GM12892 (cell line): ENCODE results near the gene LRRN3.
A peak's percentile ranks its signal among the peaks of the same experiment; 100 is the strongest.

Source experiments
- DNase-seq: peaks from one replicate; pipeline ENCODE4 v3.0.0; 2011; ENCODE audit not compliant: insufficient read length
- FAIRE-seq: peaks from 2 replicates; lab custom pipeline; 2011; peaks lifted over from hg19 to GRCh38; lab: Jason Lieb, UNC
- POLR2A ChIP-seq: IDR thresholded peaks from 2 replicates; pipeline ENCODE4 v1.6.1; 2011; ENCODE audit warnings: low read depth, low read length, control low read depth
- POLR2AphosphoS5 ChIP-seq: IDR thresholded peaks from 2 replicates; pipeline ENCODE4 v1.6.1; 2011; ENCODE audit warnings: low read depth, low read length, control low read depth
- TAF1 ChIP-seq: IDR thresholded peaks from 2 replicates; pipeline ENCODE4 v1.6.1; 2011; ENCODE audit warnings: low read depth, mild to moderate bottlenecking, control low read depth, low read length, borderline replicate concordance

LRRN3 gene

GRCh38 chr7:111083413-111083812 lies 7.5 kb upstream of the LRRN3 start:
- peak; percentile 97 for FAIRE-seq

GRCh38 chr7:111085356-111085755 lies 5.6 kb upstream of the LRRN3 start:
- no peak for TF ChIP-seq POLR2A
- TF ChIP-seq TAF1: no peak
- no peak for TF ChIP-seq POLR2AphosphoS5
- DNase-seq: no peak
- no peak for FAIRE-seq

More at GRCh38 chr7:111083413-111083812, 7.5 kb upstream of the LRRN3 start:
- no peak for TF ChIP-seq TAF1
- TF ChIP-seq POLR2A: no peak
- no peak for TF ChIP-seq POLR2AphosphoS5
- DNase-seq: peak; percentile 13

- DNase-seq: no peak
- TF ChIP-seq POLR2AphosphoS5 (no peak), TAF1 (no peak), POLR2A (no peak)
- FAIRE-seq: no peak
Observed at GRCh38 chr7:111086532-111086931, 4.4 kb upstream of the LRRN3 start.

- DNase-seq (no peak), FAIRE-seq (no peak)
- TF ChIP-seq POLR2AphosphoS5 (no peak), TAF1 (no peak), POLR2A (no peak)
Observed at GRCh38 chr7:111088328-111088727, 2.6 kb upstream of the LRRN3 start.

GRCh38 chr7:111089822-111090426 lies 1.0 kb upstream of the LRRN3 start:
- FAIRE-seq (no peak), DNase-seq (no peak)
- TF ChIP-seq TAF1 (no peak), POLR2A (no peak), POLR2AphosphoS5 (no peak)

GRCh38 chr7:111091593-111092358 lies 849 bp downstream of the LRRN3 start:
- no peak for TF ChIP-seq POLR2AphosphoS5
- no peak for TF ChIP-seq POLR2A
- no peak for TF ChIP-seq TAF1
- FAIRE-seq: peak; percentile 60
- no peak for DNase-seq

- peak; percentile 71 for FAIRE-seq
Observed at GRCh38 chr7:111092406-111093236, 1.7 kb downstream of the LRRN3 start.

GRCh38 chr7:111093496-111093895 lies 2.6 kb downstream of the LRRN3 start:
- FAIRE-seq: no peak
- DNase-seq: no peak
- no peak for TF ChIP-seq POLR2AphosphoS5
- TF ChIP-seq POLR2A: no peak

More at GRCh38 chr7:111092406-111093236, 1.7 kb downstream of the LRRN3 start:
- TF ChIP-seq POLR2AphosphoS5 (no peak), POLR2A (no peak), TAF1 (no peak)
- DNase-seq: no peak

- DNase-seq (no peak), FAIRE-seq (no peak)
- no peak for TF ChIP-seq POLR2AphosphoS5
- no peak for TF ChIP-seq POLR2A
- TF ChIP-seq TAF1: no peak
Observed at GRCh38 chr7:111094419-111094818, 3.5 kb downstream of the LRRN3 start.

- FAIRE-seq (no peak), DNase-seq (no peak)
- TF ChIP-seq TAF1 (no peak), POLR2AphosphoS5 (no peak), POLR2A (no peak)
Observed at GRCh38 chr7:111096997-111097396, 6.1 kb downstream of the LRRN3 start.

- TF ChIP-seq POLR2AphosphoS5: no peak
- no peak for DNase-seq
- peak; percentile 81 for FAIRE-seq
Observed at GRCh38 chr7:111098011-111098925, 7.3 kb downstream of the LRRN3 start.

- no peak for FAIRE-seq
- DNase-seq: no peak
- TF ChIP-seq TAF1 (no peak), POLR2A (no peak), POLR2AphosphoS5 (no peak)
Observed at GRCh38 chr7:111098926-111099250, 8.0 kb downstream of the LRRN3 start.
